ENCODE measurements around the gene COL1A2. TPM values are rescaled to one million over a fixed set of nuclear protein-coding genes. Genes with fewer than 3 reads are reported as not detected.

The COL1A2 gene
- polyA plus RNA-seq, 3 donors = not detected

DNA sequence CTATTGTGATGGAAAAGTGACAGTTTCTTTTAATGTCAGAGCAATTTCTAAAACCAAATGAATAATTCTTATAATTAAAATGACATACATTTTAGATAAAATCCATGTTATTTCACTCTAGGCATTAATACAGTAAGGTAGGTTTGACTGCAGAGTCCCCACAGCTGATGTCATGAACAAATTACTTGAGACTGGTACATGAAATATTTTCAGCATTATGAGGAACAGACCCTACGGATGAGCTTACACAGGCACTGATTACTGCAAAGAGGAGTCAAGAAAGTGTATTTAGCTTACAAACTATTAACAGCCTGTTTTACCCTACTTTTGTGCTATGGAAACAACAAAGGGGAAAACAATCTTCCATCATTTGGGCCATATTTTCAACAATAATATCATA, 8.9 kb downstream of the COL1A2 start:
- Histone ChIP-seq H3K36me3 (replicated peaks in 1 of 2; ENCODE audit: control insufficient read depth in 1 of 2, insufficient read depth in 2 of 2, low read length in 2 of 2) (no peaks in the 10 kb centered on the region), H3K27me3 (ENCODE audit: control insufficient read depth in 2 of 2, insufficient read depth in 2 of 2, low read length in 2 of 2) (peaks cover 0 to 3% of the 10 kb centered on the region in 2 donors), H2AFZ (ENCODE audit: insufficient read depth, low read depth, low read length, poor library complexity, severe bottlenecking) (no peak overlapping the region), H3K79me2 (ENCODE audit: insufficient read depth, low read length) (no peaks in the 10 kb centered on the region), H3K4me1 (ENCODE audit: control insufficient read depth in 1 of 2, insufficient read depth in 2 of 2, low read length in 2 of 2) (no peaks in the 10 kb centered on the region), H3K9ac (ENCODE audit: insufficient read depth, low read length, poor library complexity, severe bottlenecking) (no peak overlapping the region), H4K20me1 (ENCODE audit: insufficient read depth, low read length) (no peaks in the 10 kb centered on the region), H3K4me3 (replicated peaks in 1 of 3; ENCODE audit: low read depth in 2 of 3, low read length in 3 of 3) (no peak overlapping the region), H3K9me3 (replicated peaks in 1 of 2; ENCODE audit: control insufficient read depth in 1 of 2, insufficient read depth in 1 of 2, low read length in 2 of 2) (no peaks in the 10 kb centered on the region), H3K27ac (ENCODE audit: low read depth in 1 of 2, low read length in 2 of 2) (no peak overlapping the region), H3K4me2 (replicated peaks; ENCODE audit: extremely low read depth, low read length, poor library complexity, severe bottlenecking) (no peak overlapping the region)
- WGBS (ENCODE audit: insufficient coverage) = 83% methylated on average over 1 of the region's 1 CpG
- no peak overlapping the region for H3K27ac Mint-ChIP-seq
- H3K4me1 Mint-ChIP-seq = no peaks in the 10 kb centered on the region
- H3K4me3 Mint-ChIP-seq = no peak overlapping the region
- no peaks in the 10 kb centered on the region for H3K36me3 Mint-ChIP-seq
- H3K27me3 Mint-ChIP-seq (ENCODE audit: low read depth in 3 of 3) = peaks cover 0 to 3% (median 0%) of the 10 kb centered on the region in 3 donors
- no peak for DNase-seq
- intact Hi-C loops (cut with micrococcal nuclease) = no loop called here
- no peaks in the 10 kb centered on the region for H3K9me3 Mint-ChIP-seq
- TF ChIP-seq, protein P1, sequence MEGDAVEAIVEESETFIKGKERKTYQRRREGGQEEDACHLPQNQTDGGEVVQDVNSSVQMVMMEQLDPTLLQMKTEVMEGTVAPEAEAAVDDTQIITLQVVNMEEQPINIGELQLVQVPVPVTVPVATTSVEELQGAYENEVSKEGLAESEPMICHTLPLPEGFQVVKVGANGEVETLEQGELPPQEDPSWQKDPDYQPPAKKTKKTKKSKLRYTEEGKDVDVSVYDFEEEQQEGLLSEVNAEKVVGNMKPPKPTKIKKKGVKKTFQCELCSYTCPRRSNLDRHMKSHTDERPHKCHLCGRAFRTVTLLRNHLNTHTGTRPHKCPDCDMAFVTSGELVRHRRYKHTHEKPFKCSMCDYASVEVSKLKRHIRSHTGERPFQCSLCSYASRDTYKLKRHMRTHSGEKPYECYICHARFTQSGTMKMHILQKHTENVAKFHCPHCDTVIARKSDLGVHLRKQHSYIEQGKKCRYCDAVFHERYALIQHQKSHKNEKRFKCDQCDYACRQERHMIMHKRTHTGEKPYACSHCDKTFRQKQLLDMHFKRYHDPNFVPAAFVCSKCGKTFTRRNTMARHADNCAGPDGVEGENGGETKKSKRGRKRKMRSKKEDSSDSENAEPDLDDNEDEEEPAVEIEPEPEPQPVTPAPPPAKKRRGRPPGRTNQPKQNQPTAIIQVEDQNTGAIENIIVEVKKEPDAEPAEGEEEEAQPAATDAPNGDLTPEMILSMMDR (IDR thresholded peaks at IDR 0.05) = no peak

DNA sequence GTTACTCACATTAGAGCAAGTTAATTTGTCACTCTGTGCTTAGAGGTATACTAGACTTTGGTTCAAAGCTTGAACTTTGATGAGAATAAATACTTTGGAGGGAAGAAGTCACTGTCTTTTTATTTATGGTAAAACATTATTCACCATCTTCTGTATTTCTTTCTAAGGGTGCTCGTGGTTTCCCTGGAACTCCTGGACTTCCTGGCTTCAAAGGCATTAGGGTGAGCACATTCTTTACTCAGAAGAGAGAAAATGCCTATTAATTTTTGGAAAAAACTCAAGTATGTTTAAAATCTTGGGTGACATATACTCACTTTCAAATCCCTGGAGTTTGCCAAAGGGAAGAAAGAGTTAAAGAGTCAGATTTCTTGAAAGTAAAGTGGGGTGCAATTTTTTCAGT, 10.8 kb downstream of the COL1A2 start:
- no peak overlapping the region for H3K4me3 ChIP-seq (replicated peaks in 1 of 3; ENCODE audit: low read depth in 2 of 3, low read length in 3 of 3)
- H3K9me3 Mint-ChIP-seq = no peaks in the 10 kb centered on the region
- no CpG with 5 or more reads among the region's 1 CpG for WGBS (ENCODE audit: insufficient coverage)
- no peaks in the 10 kb centered on the region for H3K4me1 ChIP-seq (ENCODE audit: control insufficient read depth in 1 of 2, insufficient read depth in 2 of 2, low read length in 2 of 2)
- no peaks in the 10 kb centered on the region for H4K20me1 ChIP-seq (ENCODE audit: insufficient read depth, low read length)
- H3K9me3 ChIP-seq (replicated peaks in 1 of 2; ENCODE audit: control insufficient read depth in 1 of 2, insufficient read depth in 1 of 2, low read length in 2 of 2) = no peaks in the 10 kb centered on the region
- H3K36me3 Mint-ChIP-seq = no peaks in the 10 kb centered on the region
- H3K27ac ChIP-seq (ENCODE audit: low read depth in 1 of 2, low read length in 2 of 2) = no peak overlapping the region
- H3K9ac ChIP-seq (ENCODE audit: insufficient read depth, low read length, poor library complexity, severe bottlenecking) = no peak overlapping the region
- H3K36me3 ChIP-seq (replicated peaks in 1 of 2; ENCODE audit: control insufficient read depth in 1 of 2, insufficient read depth in 2 of 2, low read length in 2 of 2) = no peaks in the 10 kb centered on the region
- TF ChIP-seq, protein P1 (IDR thresholded peaks at IDR 0.05) = no peak
- intact Hi-C loops (cut with micrococcal nuclease) = no loop called here
- no peaks in the 10 kb centered on the region for H3K79me2 ChIP-seq (ENCODE audit: insufficient read depth, low read length)
- H3K4me3 Mint-ChIP-seq = no peak overlapping the region
- DNase-seq = no peak
- H3K4me1 Mint-ChIP-seq = no peaks in the 10 kb centered on the region
- H3K27me3 ChIP-seq (ENCODE audit: control insufficient read depth in 2 of 2, insufficient read depth in 2 of 2, low read length in 2 of 2) = no peaks in the 10 kb centered on the region
- no peak overlapping the region for H3K4me2 ChIP-seq (replicated peaks; ENCODE audit: extremely low read depth, low read length, poor library complexity, severe bottlenecking)
- peaks cover 0 to 5% (median 0%) of the 10 kb centered on the region in 3 donors for H3K27me3 Mint-ChIP-seq (ENCODE audit: low read depth in 3 of 3)
- no peak overlapping the region for H3K27ac Mint-ChIP-seq
- no peak overlapping the region for H2AFZ ChIP-seq (ENCODE audit: insufficient read depth, low read depth, low read length, poor library complexity, severe bottlenecking)
